Fibroblast of peridontal ligament (primary cell): ENCODE measurements around the gene PEAK3.

ENCODE experiments used
- DNase-seq: peaks from one replicate; pipeline ENCODE4 v3.0.0-alpha.2; 2010; ENCODE audit errors: extremely low read depth

Gene PEAK3

GRCh38 chr19:2315121-2315817 lies 33.3 kb upstream of the PEAK3 start:
- no peak for DNase-seq

GRCh38 chr19:2312820-2313501 lies 31.0 kb upstream of the PEAK3 start:
- no peak for DNase-seq

GRCh38 chr19:2311093-2311492 lies 29.1 kb upstream of the PEAK3 start:
- no peak for DNase-seq

GRCh38 chr19:2309734-2310362 lies 27.9 kb upstream of the PEAK3 start:
- peak; percentile 18 for DNase-seq

GRCh38 chr19:2308114-2308556 lies 26.2 kb upstream of the PEAK3 start, which contains the start of gene LINGO3:
TSS of gene LINGO3 (minus strand) at chr19:2308154. CDS start at chr19:2291776, 16,378 bp downstream.
- no peak for DNase-seq

- no peak for DNase-seq
These were observed 25.6 kb upstream of the PEAK3 start for GRCh38 chr19:2307518-2308012.

- no peak for DNase-seq
These were observed 25.0 kb upstream of the PEAK3 start for GRCh38 chr19:2306971-2307370.

GRCh38 chr19:2306281-2306806 lies 24.4 kb upstream of the PEAK3 start:
- no peak for DNase-seq

GRCh38 chr19:2305452-2306280 lies 23.7 kb upstream of the PEAK3 start:
- DNase-seq = no peak

- no peak for DNase-seq
These were observed 21.3 kb upstream of the PEAK3 start for GRCh38 chr19:2303211-2303798.

GRCh38 chr19:2302319-2303210 lies 20.6 kb upstream of the PEAK3 start:
- peak; percentile 31 for DNase-seq

- no peak for DNase-seq
These were observed 18.6 kb upstream of the PEAK3 start for GRCh38 chr19:2300533-2300932.

- no peak for DNase-seq
These were observed 14.2 kb upstream of the PEAK3 start for GRCh38 chr19:2296141-2296540.

GRCh38 chr19:2294687-2295335 lies 12.8 kb upstream of the PEAK3 start:
- peak; percentile 91 for DNase-seq

- no peak for DNase-seq
These were observed 9.3 kb upstream of the PEAK3 start for GRCh38 chr19:2291185-2291751.

GRCh38 chr19:2290441-2291184 lies 8.6 kb upstream of the PEAK3 start:
- no peak for DNase-seq

- DNase-seq = no peak
These were observed 7.9 kb upstream of the PEAK3 start for GRCh38 chr19:2289714-2290435.
